COLO829 (cell line): Measurements from ENCODE around the gene NEGR1.
A peak's percentile ranks its signal among the peaks of the same experiment; 100 is the strongest.

Experiments
- DNase-seq: peaks from one replicate; pipeline ENCODE4 v3.0.0; 2012; ENCODE audit warnings: low spot score

The NEGR1 gene

DNA sequence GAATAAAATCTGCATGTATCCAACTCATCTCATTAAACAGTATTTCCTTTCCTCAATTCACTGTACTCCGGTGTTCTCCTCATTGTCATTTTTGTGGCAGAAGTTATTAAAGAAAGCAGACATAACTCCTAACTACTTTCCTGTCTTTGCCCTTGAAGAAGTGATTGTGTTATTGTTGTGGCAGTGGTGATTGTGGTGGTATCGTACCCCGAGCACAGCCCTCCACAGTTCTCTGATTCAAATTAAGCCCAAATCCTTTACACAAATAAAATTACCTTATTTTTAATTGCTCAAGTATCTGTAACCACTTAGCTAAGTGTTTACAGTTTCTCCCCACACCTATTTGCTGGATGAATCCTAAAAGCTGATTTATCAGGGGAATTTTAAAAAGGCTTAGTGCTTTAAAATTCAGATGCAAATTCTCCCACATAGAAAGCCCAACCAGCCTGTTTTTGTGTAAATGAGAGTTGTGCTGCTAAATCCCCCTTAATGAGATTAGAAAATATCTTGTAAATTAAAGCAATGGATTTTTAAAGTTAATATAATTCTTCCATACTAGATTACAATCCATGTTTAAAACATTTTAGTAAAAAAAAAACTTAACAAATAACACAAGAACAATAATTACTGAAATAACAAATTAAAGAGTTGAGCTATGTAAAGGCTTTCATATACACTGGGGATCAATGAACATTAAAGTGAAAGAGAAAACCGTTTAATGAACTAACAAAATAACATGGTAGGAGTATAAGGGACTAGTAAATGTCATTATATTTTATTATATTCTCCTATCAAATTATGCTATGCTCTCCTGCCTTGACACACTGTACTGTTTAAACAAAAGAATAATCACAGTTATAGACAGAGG, 259.0 kb downstream of the NEGR1 start:
- DNase-seq, result no peak

DNA sequence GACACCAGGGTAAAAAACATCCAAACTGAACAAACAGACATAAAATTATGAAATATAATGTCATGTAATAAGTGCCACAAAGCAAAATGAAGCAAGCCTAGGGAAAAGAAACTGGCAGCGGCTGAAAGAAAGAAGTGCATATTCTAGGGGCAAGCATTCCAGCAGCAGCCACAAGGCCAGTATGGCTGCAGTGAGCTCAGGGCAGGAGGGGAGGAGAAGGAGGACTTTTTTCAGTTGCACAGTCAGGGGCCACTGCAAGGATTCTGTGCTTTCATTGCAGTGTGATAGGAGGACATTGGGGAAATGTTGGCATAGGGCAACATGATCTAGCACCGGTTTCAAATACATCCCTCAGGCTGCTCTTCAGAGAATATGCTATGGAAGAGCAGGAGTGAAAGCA, 263.8 kb downstream of the NEGR1 start:
- DNase-seq, result no peak

DNA sequence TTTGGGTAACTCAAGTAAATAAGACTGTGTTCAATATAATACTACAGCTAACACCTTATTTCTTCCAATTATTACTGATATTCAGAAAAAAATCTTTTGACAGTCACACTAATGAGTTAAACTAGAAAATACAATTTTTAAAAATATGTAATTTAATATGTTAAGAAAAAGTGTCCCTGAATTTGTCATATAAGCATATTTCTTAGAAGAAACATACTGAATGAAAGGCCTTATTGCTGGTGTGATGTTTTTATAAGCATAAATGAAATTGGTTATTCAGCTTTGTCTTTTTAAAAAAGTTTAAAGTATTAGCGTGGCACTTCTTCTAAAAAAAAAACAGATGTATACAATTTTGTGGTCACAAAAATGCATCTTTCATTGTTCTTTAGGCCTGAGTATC, 267.3 kb downstream of the NEGR1 start:
- DNase-seq, result no peak

DNA sequence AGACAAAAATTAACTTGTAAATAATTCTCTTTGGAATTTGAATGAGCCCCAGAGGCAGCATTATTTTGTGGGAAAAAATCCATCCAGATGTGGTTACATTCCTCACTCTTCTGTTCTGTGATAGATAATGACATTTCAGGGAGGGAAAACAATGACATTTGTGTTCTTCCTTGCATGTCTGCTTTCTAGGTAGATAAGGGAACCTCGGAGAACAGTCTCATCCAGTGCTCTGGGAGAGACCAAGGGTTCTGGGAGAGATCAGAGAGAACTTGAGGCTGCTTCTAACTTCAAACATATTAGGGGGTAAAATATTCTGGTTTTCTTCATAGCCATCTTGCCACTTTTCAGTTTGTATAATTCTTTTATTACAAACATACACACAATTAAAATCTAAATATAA, 269.2 kb downstream of the NEGR1 start:
- DNase-seq, result no peak

DNA sequence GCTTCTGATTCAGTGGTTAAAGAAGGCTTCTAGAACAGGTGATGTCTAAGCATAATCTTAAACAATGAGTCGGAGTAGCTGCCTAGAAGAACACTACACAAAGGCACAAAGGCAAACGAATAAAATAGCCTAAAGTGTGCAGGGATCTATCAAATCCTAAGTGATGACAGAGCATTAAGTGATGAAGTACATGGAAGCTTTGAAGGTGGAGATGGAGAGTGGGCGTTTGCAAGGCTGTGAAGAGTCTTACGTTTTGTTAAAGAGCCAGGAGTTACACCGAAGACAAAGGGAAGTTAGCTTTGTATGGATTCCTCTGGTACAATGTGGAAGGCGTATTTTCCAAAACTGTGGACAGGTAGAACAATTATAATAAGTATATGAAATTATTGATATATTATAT, 270.6 kb downstream of the NEGR1 start:
- DNase-seq, result no peak

DNA sequence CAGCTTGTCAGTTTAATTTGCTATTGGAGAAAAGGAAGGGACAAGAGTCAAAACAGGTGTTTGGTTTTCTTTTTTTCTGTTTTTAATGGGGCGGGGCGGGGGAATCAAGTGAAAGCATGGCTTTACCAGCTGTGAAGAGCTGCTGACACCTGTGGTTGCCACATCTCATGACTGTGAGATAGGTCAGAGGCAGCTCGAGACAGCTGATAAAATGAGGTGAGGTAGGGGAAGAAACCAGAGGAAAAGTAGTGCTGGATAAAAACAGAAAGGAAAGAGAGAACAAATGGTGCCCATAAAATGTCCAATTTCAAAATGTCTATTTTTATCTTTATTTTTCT, 272.3 kb downstream of the NEGR1 start:
- DNase-seq, result no peak

DNA sequence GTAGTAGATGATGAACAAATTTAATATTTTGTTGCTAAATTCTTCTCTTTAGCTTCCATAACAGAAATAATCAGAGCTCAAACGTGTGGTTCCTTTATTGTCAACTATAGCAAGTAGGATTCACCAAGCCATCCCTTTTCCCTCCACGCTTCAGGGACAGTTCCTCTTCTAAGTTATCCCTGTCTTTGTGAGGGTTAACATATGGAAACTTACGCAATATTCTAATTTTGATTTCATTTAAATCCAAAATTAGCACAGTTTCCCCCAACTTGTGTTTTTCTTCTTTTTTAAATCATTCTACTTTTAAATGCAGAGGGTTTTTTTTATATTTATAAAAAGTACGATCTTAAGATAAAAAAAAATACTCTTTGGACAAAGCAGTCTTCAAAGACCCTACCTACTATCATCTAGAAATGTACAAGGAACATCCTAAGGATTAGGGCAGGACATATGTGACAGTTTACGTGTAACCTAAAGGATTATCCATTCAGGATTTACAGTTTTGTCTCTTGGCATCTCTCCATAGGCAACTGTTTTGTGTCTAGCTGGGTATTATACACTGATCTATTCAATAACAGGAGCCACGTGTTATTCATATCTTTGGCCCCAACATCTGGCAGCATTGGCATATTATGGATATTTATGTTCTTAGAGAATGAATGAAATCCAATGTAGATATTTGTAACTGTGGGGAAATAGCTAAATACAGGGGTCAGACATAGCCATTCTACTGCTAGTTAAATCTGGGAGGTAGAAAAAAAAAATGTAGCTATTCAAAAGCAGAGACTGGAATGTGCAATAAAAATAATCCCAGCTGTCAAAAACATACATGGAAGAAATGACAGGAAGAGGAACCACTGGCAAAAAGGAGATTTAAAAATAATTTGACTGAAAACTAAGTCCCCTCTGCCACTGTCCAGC, 272.9 kb downstream of the NEGR1 start:
- no peak for DNase-seq

DNA sequence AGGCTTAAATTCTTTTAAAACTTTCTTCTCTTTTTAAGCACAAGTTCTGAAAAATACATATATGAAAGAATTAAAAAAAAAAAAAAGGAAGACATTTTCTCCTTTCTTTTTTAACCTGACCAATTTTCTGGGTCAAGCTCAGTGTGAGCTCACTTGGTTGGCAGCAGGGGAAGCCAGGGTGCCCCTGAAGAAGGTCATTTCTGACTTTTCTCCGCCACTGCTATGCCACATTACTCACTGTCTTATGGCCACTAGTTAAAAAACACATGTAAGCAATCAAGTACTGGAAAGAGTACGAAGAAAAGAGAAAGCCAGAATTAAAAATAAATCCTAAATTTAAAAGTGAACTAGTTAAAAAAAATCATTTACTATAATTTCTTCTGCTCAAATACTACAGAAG, 275.0 kb downstream of the NEGR1 start:
- DNase-seq, result no peak

DNA sequence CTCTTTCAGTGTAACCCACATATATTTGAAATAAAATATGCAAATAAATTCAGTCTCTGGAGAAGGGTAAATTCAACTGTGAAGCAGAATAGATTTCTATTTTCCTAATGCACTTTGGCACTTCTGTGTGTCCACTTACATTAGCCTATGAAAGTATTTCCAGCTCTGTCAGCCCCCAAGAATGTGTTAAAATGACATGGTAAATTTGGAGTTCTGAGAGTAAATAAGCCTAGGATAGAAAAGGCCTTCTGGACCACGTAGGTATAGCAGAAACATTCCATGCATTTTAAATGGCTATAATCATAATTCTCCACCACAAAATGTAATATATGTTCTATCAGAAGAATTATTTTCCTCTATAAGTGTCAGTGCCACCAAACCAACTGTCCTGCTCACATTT, 276.2 kb downstream of the NEGR1 start:
- no peak for DNase-seq

DNA sequence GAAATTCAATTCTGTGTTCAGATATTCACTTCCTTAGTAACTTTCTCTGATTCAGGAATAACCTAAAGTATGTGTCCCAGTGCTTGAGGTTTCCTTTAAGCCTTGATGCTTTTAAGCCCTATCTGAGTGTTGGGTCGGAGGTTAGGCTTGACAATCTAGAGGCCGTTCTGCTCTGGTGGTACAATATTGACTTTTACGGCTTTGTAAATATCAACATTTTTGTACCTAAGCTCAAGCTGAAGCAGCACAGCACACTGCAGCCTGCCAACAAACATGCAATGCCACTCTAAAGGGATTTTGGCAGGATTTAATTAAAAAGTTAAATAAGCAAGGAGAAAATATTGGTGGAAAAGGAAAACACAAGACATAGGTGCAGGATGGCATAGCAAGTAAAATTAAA, 279.2 kb downstream of the NEGR1 start:
- DNase-seq, result no peak

DNA sequence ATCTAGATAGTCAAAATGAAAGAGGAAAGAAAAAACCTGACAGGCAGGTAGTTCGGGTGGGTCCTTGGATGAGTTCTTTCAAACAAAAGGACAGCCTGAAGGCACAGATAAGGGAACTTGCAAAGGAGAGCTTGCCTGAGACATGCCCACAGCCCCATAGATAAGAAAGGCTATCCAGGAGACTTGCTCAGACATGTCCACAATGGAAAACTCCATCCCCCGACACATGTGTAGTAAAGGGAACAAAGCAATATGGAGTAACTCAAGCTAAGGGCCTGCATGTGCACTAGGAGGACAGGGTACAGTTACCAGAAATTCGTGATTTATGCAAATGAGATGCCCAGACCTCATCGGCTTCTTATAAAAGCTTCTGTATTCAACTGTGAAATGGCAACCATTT, 281.5 kb downstream of the NEGR1 start:
- DNase-seq, result no peak

DNA sequence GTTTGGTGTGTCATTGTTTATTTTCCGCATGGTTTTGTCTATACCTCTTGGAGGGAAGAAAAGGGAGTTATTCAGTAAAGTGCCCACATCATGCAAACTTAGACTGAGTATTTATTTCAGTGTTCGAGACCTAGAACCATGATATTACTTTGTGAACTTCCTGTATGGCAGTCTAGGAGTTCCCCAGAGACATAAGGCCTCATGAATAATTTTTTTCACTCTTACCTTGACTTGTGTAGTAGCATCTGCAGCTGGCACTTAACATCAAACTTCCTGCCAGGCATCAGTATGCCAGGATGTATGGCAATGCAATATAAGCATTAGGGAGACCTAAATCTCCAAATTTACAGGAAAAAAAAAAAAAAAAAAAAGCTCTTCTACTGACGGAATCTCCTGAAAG, 287.7 kb downstream of the NEGR1 start:
- no peak for DNase-seq

DNA sequence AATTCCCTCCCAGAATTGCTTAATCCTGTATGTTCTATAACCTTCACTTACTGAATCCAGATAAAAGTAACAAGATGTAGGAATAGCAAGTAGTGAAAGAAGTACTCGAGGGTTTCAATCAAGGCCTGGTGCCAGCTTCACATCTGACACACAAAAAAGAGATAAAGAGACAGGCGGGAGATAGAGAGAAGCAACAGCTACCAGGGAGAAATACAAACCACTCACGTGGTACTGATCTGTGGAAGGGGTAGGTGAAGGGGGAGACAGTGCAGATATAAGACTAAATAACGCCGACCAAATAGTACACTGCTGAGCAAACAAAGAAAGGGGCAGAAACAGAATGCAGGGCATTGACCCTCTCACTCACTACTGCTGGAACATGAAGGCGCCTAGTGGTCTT, 295.2 kb downstream of the NEGR1 start:
- DNase-seq, result no peak

DNA sequence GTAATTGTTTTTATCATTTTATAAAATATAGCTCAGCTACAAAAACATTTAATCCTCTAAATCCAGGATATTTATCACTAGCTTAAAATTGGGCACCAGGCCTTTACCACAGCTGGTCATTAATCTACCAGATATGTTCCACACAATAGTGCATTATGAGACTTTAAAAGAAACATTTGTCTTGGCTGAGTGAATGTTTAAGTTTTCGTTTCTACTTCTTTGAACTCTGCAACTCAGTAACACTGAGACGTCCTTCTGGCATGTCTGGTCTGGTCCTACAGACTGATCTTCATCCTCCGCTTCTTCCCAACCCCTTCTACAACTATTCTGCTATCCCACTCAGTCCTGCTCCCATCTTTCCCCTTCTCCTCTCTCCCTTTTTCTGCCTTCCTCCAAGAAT, 296.2 kb downstream of the NEGR1 start:
- peak; percentile 14 for DNase-seq

DNA sequence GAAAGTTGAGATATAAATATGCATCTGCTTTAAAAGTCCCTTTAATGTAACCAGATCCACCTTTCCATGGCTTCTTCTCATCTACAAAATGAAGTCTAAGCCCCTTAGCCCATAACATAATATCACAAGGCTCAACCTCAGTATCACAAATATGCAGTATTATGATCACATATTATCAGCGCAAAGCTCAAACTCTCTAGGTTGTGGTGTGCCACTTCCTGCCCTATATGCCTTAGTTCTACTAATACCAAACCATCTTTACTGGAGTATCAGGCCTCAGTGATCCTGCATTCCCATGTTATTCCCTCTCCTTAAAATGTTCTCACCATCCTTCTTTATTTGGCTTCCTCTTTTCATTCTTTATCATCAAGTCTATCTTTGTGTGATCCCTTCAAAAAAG, 301.8 kb downstream of the NEGR1 start:
- DNase-seq, result no peak

DNA sequence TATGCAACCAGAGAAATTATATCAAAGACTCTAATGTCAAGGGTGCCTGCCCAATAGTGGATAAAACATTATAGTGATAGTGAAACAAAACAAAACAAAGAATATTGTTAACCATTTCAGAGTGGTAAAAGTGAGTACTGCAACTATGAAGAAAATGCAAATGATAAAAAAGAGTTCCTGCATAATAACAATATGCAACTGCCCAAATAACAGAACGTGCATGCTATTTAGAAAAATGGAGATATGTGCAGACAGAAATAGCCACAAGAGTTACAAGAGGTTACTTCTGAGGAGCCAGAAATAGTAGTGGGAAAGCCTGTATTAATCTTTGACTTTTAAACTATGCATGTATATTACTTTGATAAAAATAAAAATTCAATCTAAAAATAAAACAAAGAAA, 302.5 kb downstream of the NEGR1 start:
- no peak for DNase-seq

DNA sequence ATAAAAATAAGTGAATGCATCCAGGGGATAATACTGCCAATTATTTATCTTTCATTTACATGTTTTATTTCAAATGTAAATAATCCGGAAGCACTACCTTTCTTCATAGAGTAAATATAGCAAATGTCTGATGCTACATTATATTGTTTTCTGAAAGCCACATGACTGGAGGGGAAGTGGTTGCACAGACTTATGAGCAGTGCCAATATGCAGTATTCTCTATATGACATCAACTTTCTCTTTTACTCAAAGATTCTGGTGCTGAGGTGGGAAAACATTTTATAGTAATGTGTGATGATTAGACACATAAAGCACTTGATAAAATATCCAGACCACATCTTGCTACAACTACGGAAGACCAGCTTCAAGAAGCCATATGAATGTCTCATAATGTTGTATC, 314.7 kb downstream of the NEGR1 start:
- DNase-seq, result no peak

DNA sequence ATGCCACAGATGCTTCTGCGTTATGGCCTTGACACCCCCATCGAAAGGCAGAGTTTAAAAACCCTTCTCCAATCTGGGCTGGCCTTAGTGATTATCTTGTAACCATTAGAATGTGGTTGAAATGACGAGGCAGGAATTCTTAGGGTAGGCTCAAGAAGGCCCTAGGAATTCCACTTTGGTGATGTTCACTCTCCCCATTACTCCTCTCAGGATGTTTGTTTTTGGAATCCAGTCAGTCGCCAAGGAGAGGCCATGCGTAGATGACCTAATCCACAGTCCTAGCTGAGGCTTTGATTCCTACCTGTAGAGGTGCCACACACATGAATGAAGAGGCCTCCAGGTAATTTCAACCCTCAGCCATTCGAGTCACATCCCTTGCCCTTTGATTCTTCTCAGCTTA, 318.2 kb downstream of the NEGR1 start:
- DNase-seq, result no peak

DNA sequence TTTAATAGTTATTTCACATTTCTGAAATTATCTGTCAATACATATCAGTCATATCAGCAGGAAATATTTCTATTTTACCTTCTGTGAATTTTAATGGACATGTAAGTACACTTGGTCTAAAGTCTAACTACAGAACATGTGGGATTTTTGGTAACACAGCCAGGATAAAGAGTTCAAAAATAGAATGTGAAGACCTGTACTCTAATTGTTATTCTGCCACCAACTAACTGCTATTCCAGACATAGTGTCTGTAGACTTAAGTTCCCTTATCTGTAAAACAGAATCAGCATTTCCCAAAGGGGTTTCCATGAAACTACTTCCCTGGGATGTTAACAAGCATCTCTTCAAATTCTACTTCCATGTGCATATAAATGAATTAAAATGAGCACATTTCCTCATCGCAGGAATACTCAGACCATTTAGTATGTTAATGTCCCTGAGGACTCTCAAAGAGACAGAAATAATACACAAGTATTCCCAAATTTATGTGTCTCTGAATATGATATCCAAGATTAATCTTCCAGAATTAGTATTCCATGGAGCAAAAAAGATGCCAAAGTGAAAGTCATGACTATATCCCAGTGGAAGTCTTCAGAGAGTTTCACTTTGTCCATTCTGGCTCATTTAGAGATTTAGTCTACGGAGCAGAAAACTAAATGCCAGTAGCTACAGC, 325.6 kb downstream of the NEGR1 start:
- DNase-seq, result no peak

DNA sequence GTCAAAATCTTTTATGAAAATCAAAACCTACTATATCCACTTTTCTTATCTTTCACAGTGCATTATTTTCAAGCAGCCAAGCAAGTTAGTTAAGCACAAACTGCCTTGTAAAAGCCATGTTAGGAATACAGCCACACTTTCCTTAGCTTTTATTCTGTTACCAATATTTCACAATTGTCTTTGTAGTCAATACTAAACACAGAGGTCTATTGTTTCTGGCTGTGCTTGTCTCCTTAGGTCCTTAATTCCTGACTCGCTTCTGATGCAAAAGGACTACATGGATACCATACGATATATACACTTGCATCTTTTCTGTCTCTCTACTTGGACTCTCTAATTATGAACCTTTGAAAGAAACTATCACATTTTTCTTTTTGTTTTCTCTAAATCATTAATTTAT, 331.8 kb downstream of the NEGR1 start:
- peak; percentile 0 for DNase-seq

DNA sequence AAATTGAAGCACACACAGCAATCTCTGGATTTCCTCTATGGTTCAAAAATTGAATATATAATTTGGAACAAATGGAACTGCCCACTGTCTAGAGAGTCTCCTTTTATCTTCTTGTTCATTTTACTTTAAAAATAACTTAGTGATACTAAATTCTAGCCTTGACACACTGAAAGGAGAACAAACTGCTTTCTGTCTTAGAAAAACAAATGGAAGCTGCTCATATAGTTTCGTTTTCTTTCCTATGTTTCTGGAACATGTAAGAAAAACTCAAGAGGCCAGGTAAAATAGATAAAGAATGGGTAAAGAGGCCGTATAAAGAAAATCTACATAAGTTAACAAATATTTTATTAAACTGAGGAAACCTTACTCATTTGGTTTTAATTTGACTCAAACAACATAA, 332.7 kb downstream of the NEGR1 start:
- no peak for DNase-seq

DNA sequence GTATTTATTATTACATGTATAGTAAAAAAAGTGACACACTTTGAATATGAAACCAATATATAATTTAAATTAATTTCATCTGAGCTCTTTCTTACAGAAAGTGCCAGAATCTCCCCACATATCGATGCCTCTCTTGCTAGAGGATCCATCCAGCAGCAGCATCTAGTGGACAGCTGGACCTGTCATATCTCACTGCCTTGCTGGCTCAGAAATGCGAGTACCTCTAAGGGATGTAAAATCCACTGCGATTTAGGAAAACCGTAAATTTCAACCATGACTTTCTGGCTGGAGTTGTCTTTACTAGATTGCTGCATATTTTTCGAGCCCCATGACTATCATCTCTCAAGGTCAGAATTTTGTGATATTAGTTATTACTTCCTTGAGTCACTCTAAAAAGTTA, 333.8 kb downstream of the NEGR1 start:
- no peak for DNase-seq

DNA sequence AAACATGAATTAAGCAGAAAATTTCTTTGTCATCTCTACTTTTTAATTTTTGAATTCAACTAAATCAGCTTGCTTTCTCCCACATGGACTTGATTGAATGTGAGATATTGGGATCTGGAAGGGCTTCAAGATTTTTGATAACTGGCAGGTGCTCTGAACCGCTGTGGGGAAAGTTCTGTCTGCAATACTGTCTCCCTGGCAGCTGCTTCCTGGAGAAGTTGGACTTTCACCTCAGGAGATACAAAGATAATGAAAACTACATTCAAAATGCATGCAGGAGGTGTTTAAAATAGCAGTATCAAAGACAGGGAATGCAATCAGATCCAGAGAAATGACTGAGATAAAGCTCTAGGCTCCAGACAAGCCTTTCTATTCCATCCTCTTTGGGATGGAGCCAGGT, 338.3 kb downstream of the NEGR1 start:
- DNase-seq, result no peak
